GM12878 (cell line): ENCODE results near the gene RBM15. TPM values are rescaled to one million over a fixed set of nuclear protein-coding genes. Genes with fewer than 3 reads are reported as not detected.

Experiments used
- ATAC-seq: fragments of 200-7000 bp; cut with Tn5 transposase; 3 replicates; pipeline ENCODE4 v1.9.1; 2020; ENCODE audit warnings: mild to moderate bottlenecking, moderate library complexity
- BruUV-seq: library from RNA; stranded (reverse); fragments of 400-500 nt; replicated peaks from 2 replicates; lab custom pipeline; 2021; lab: Mats Ljungman, UMichigan
- CTCF ChIA-PET: fragments of 300-600 bp; sonication (Branson Sonifier 250); formaldehyde crosslinking; extraction: SDS; loops from one replicate; lab custom pipeline; 2021; ENCODE audit warnings: inconsistent platforms; lab: Yijun Ruan, JAX
- POLR2A ChIA-PET: fragments of 350-600 bp; formaldehyde crosslinking; extraction: SDS; loops from one replicate; lab custom pipeline; 2021; ENCODE audit warnings: inconsistent platforms; lab: Charles Lee
- RAD21 ChIA-PET: fragments of 300-600 bp; sonication (Branson Sonifier 250); formaldehyde crosslinking; loops from one replicate; lab custom pipeline; 2023; ENCODE audit warnings: antibody characterized with exemption; ENCODE audit not compliant: unreplicated experiment; lab: Charles Lee
- SMC1A ChIA-PET: fragments of 300-600 bp; sonication (Branson Sonifier 250); formaldehyde crosslinking; loops from one replicate; lab custom pipeline; 2023; ENCODE audit not compliant: unreplicated experiment, uncharacterized antibody; lab: Charles Lee
- DNase-seq: peaks from one replicate; pipeline ENCODE4 v3.0.0-alpha.2; 2011; ENCODE audit warnings: low read depth, low spot score
- FAIRE-seq: peaks from 3 replicates; lab custom pipeline; 2011; peaks lifted over from hg19 to GRCh38; lab: Jason Lieb, UNC
- H2AFZ ChIP-seq: 2 replicates; pipeline ENCODE4 v1.6.0; 2011; ENCODE audit warnings: low read depth, low read length, control low read depth; ENCODE audit not compliant: control insufficient read depth
- H3K27ac ChIP-seq: 2 replicates; pipeline ENCODE4 v1.5.1; 2011; ENCODE audit warnings: control low read depth; ENCODE audit not compliant: control insufficient read depth, insufficient read depth
- H3K27me3 ChIP-seq, 2 experiments: replicated peaks in 1 of 2; 2 replicates each; pipeline versions ENCODE4 v1.6.0 to v1.6.1; 2011; ENCODE audit warnings: low read length in 1 of 2; ENCODE audit not compliant: control insufficient read depth in 2 of 2, insufficient read depth in 2 of 2
- H3K36me3 ChIP-seq, 2 experiments: 2 replicates each; pipeline ENCODE4 v1.5.1; 2011; ENCODE audit warnings: low read length in 1 of 2; ENCODE audit not compliant: control insufficient read depth in 2 of 2, insufficient read depth in 2 of 2
- H3K4me1 ChIP-seq: 2 replicates; pipeline ENCODE4 v1.6.1; 2011; ENCODE audit warnings: mild to moderate bottlenecking, low read length, moderate library complexity, mixed read lengths; ENCODE audit not compliant: control insufficient read depth, insufficient read depth
- H3K4me2 ChIP-seq: 2 replicates; pipeline ENCODE4 v1.6.0; 2011; ENCODE audit warnings: control low read depth; ENCODE audit not compliant: control insufficient read depth, insufficient read depth
- H3K4me3 ChIP-seq: fragments of 200-600 bp; sonication (generic); 2 replicates; pipeline ENCODE4 v1.5.1; 2016
- H3K79me2 ChIP-seq: 2 replicates; pipeline ENCODE4 v1.6.0; 2011; ENCODE audit warnings: low read length; ENCODE audit not compliant: control insufficient read depth, insufficient read depth
- H3K9ac ChIP-seq: 2 replicates; pipeline ENCODE4 v1.8.0; 2011; ENCODE audit warnings: low read length, control low read depth, mixed read lengths; ENCODE audit not compliant: control insufficient read depth, insufficient read depth
- H3K9me3 ChIP-seq: replicated peaks from 3 replicates; pipeline ENCODE4 v1.5.1; 2011; ENCODE audit warnings: mild to moderate bottlenecking, low read length; ENCODE audit not compliant: control insufficient read depth, insufficient read depth
- H4K20me1 ChIP-seq: 2 replicates; pipeline ENCODE4 v1.6.0; 2011; ENCODE audit not compliant: control insufficient read depth, insufficient read depth
- FOS ChIP-seq: IDR thresholded peaks from 3 replicates; pipeline ENCODE4 v1.6.1; 2011; ENCODE audit warnings: borderline replicate concordance; ENCODE audit not compliant: insufficient read length; ENCODE audit errors: extremely low read depth
- LARP7 ChIP-seq: fragments of 450-650 bp; IDR thresholded peaks from 2 replicates; pipeline ENCODE4 v1.6.1; 2017; ENCODE audit warnings: mild to moderate bottlenecking
- NBN ChIP-seq: fragments of 450-650 bp; IDR thresholded peaks from 2 replicates; pipeline ENCODE4 v1.6.1; 2016
- PAX5 ChIP-seq: IDR thresholded peaks from 2 replicates; pipeline ENCODE4 v1.6.1; 2011; ENCODE audit warnings: low read depth, low read length, borderline replicate concordance
- POU2F2 ChIP-seq: IDR thresholded peaks from 3 replicates; pipeline ENCODE4 v1.6.1; 2011; ENCODE audit warnings: low read depth, mild to moderate bottlenecking, low read length, borderline replicate concordance
- RAD21 ChIP-seq: IDR thresholded peaks from 2 replicates; pipeline ENCODE4 v1.6.1; 2011; ENCODE audit warnings: mild to moderate bottlenecking, low read depth, low read length, moderate library complexity; ENCODE audit not compliant: insufficient read depth
- SMC3 ChIP-seq: IDR thresholded peaks from 2 replicates; pipeline ENCODE4 v1.6.1; 2011; ENCODE audit warnings: low read length, improper control_type of control experiment, borderline replicate concordance
- SPI1 ChIP-seq: IDR thresholded peaks from 2 replicates; pipeline ENCODE4 v1.6.1; 2011; ENCODE audit warnings: low read depth, mild to moderate bottlenecking, low read length, moderate library complexity, borderline replicate concordance; ENCODE audit not compliant: insufficient read depth
- YY1 ChIP-seq: IDR thresholded peaks from 2 replicates; pipeline ENCODE4 v1.6.1; 2011; ENCODE audit warnings: low read depth, mild to moderate bottlenecking, low read length
- ZNF24 ChIP-seq: fragments of 450-650 bp; IDR thresholded peaks from 2 replicates; pipeline ENCODE4 v1.6.1; 2017; ENCODE audit warnings: antibody characterized with exemption, mild to moderate bottlenecking
- WGBS: methylation state at CpG from one replicate; pipeline ENCODE4 v1.1.6; 2016; ENCODE audit warnings: low lambda C conversion rate; ENCODE audit not compliant: insufficient replicate concordance, insufficient coverage; ENCODE audit errors: missing lambda C conversion rate; 5-methylcytosine and 5-hydroxymethylcytosine counted together
- in situ Hi-C: fragments of 300-500 bp; cut with MboI; formaldehyde crosslinking; loops from 9 replicates; pipeline ENCODE4 v1.14.3; 2018; ENCODE audit warnings: mixed read lengths
- intact Hi-C: fragments of 100-400 bp; cut with micrococcal nuclease; formaldehyde crosslinking; loops from one replicate; pipeline ENCODE4 v1.14.2; 2022; ENCODE audit not compliant: unreplicated experiment
- polyA plus RNA-seq, 11 experiments: library from polyadenylated mRNA; depleted of rRNA in 4 of 11; unstranded in 6 of 11; stranded (reverse) in 5 of 11; fragments of >200 nt; fragmentation: Nextera tagmentation in 4 of 11; fragmentation: Illumina TruSeq in 1 of 11; extraction: Ambion mirVana in 4 of 11; extraction: Trizol in 1 of 11; gene quantifications; 1 replicate in 1 of 11; 2 replicates in 10 of 11; pipeline versions ENCODE4 v1.2.1 to v1.2.3, GENCODE V29; 2011 to 2016; ENCODE audit warnings: inconsistent platforms in 2 of 11, missing spikeins in 2 of 11, low read depth in 1 of 11
- total RNA-seq, 4 experiments: library from RNA; depleted of rRNA in 3 of 4; stranded (reverse); fragments of >200 nt in 3 of 4; fragmentation: Illumina TruSeq in 1 of 4; extraction: Trizol in 1 of 4; gene quantifications; 2 replicates each; pipeline versions ENCODE4 v1.2.1 to v1.2.3, GENCODE V29; 2013 to 2021
- TF ChIP-seq, protein P1 (sequence below): IDR thresholded peaks from 2 replicates; pipeline ENCODE4 v1.6.1; 2012; ENCODE audit warnings: low read depth, low read length, improper control_type of control experiment
- TF ChIP-seq, protein P2 (sequence below), 3 experiments: IDR thresholded peaks in 2 of 3; conservative IDR thresholded peaks in 1 of 3; 2 replicates each; pipeline ENCODE4 v1.5.1; 2011; ENCODE audit warnings: low read depth in 3 of 3, low read length in 3 of 3, mild to moderate bottlenecking in 3 of 3, control low read depth in 2 of 3, moderate library complexity in 2 of 3, inconsistent platforms in 1 of 3, mixed read lengths in 1 of 3; ENCODE audit not compliant: control insufficient read depth in 2 of 3, insufficient read depth in 1 of 3; ENCODE audit errors: extremely low read depth in 1 of 3

RBM15 gene
- total and polyA plus RNA-seq, 10 of the 15 experiments (the other 5 are each of a cell fraction or from before 2014, with no cell fraction given) = 3.1 to 63.2 (median 26.7) TPM

GRCh38 chr1:110312188-110313121 is 26.7 kb upstream of the RBM15 start:
- peak; percentile 64 for FAIRE-seq
- intact Hi-C loops = loop anchor here (1.0 to 2.0 kb wide), 3 partner anchors 105 to 148 kb away; no protein-coding TSS in a partner anchor

More at GRCh38 chr1:110312188-110313121, 26.7 kb upstream of the RBM15 start:
- no TSS peak for BruUV-seq
- no peak overlapping the region for H2AFZ ChIP-seq
- peak; percentile 100 for ATAC-seq
- CTCF ChIA-PET = interaction anchor here (0.7 to 17.1 kb wide), 37 partner anchors 9 to 267 kb away, joined by 3 to 753 read pairs (median 4); partner anchors contain the start of genes KCNC4 and RBM15
- POLR2A ChIA-PET = interaction anchor here (0.9 kb wide), 2 partner anchors 103 to 105 kb away, joined by 4 to 7 read pairs; no protein-coding TSS in a partner anchor
- RAD21 ChIA-PET = interaction anchor here (0.6 to 13.1 kb wide), 20 partner anchors 13 to 148 kb away, joined by 3 to 319 read pairs (median 4); partner anchors contain the start of gene KCNC4
- no peaks in the 10 kb centered on the region for H3K9me3 ChIP-seq
- TF ChIP-seq PAX5 = no peak
- peak; percentile 99 for TF ChIP-seq SMC3
- 0 out of 2 replicates have a peak, but pooled peaks have one; percentile 21 for TF ChIP-seq ZNF24
- TF ChIP-seq POU2F2 = 0 out of 3 replicates have a peak, but pooled peaks have one; percentile 57
- no peak for TF ChIP-seq SPI1
- no peak for TF ChIP-seq FOS
- TF ChIP-seq RAD21 = peak; percentile 97
- TF ChIP-seq NBN = peak; percentile 63; the same call in 1 of the 2 replicates
- TF ChIP-seq, protein P1, sequence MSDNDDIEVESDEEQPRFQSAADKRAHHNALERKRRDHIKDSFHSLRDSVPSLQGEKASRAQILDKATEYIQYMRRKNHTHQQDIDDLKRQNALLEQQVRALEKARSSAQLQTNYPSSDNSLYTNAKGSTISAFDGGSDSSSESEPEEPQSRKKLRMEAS = no peak
- TF ChIP-seq, protein P2, sequence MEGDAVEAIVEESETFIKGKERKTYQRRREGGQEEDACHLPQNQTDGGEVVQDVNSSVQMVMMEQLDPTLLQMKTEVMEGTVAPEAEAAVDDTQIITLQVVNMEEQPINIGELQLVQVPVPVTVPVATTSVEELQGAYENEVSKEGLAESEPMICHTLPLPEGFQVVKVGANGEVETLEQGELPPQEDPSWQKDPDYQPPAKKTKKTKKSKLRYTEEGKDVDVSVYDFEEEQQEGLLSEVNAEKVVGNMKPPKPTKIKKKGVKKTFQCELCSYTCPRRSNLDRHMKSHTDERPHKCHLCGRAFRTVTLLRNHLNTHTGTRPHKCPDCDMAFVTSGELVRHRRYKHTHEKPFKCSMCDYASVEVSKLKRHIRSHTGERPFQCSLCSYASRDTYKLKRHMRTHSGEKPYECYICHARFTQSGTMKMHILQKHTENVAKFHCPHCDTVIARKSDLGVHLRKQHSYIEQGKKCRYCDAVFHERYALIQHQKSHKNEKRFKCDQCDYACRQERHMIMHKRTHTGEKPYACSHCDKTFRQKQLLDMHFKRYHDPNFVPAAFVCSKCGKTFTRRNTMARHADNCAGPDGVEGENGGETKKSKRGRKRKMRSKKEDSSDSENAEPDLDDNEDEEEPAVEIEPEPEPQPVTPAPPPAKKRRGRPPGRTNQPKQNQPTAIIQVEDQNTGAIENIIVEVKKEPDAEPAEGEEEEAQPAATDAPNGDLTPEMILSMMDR (IDR thresholded peaks at IDR 0.05 in 2 of 3, conservative IDR thresholded peaks at IDR 0.05 in 1 of 3; ENCODE audit: control insufficient read depth in 2 of 3, extremely low read depth in 1 of 3, insufficient read depth in 1 of 3, low read depth in 3 of 3, low read length in 3 of 3) = peak; percentile 93
- peak; percentile 82 for TF ChIP-seq YY1
- TF ChIP-seq LARP7 = 0 out of 2 replicates have a peak, but pooled peaks have one; percentile 45
- no peaks in the 10 kb centered on the region for H4K20me1 ChIP-seq
- DNase-seq = peak; percentile 19
- SMC1A ChIA-PET = interaction anchor here (0.5 to 22.8 kb wide), 19 partner anchors 11 to 184 kb away, joined by 3 to 524 read pairs (median 3); partner anchors contain the start of genes KCNC4 and RBM15
- no peaks in the 10 kb centered on the region for H3K36me3 ChIP-seq
- no peaks in the 10 kb centered on the region for H3K4me1 ChIP-seq
- H3K79me2 ChIP-seq = no peaks in the 10 kb centered on the region
- no peak overlapping the region for H3K27ac ChIP-seq
- no peak overlapping the region for H3K4me2 ChIP-seq
- in situ Hi-C loops = no loop called here
- 33% methylated on average over 14 of the region's 14 CpGs for WGBS
- H3K9ac ChIP-seq = no peak overlapping the region
- no peak overlapping the region for H3K4me3 ChIP-seq
- H3K27me3 ChIP-seq = no peaks in the 10 kb centered on the region
